Gastroesophageal sphincter (tissue), 3 donors: ENCODE measurements around the gene PCYT1B.

ENCODE experiments used
- CTCF ChIP-seq, 4 experiments: fragments of 200-600 bp in 2 of 4; fragments of 450-650 bp in 2 of 4; sonication (generic) in 1 of 4; IDR thresholded peaks; one replicate each; pipeline ENCODE4 v1.5.1; 2017 to 2019; ENCODE audit warnings: antibody characterized with exemption in 4 of 4, mild to moderate bottlenecking in 2 of 4, moderate library complexity in 2 of 4
- EP300 ChIP-seq: sonication (generic); formaldehyde crosslinking; IDR thresholded peaks from one replicate; pipeline ENCODE4 v1.6.1; 2017; ENCODE audit warnings: antibody characterized with exemption, mild to moderate bottlenecking
- POLR2A ChIP-seq, 2 donors: fragments of 450-650 bp; IDR thresholded peaks; one replicate each; pipeline ENCODE4 v1.6.1; 2017; ENCODE audit warnings: antibody characterized with exemption in 2 of 2, mild to moderate bottlenecking in 2 of 2, moderate library complexity in 1 of 2
- POLR2AphosphoS5 ChIP-seq: sonication (generic); formaldehyde crosslinking; IDR thresholded peaks from one replicate; pipeline ENCODE4 v1.6.1; 2017; ENCODE audit warnings: antibody characterized with exemption

- TF ChIP-seq CTCF (IDR thresholded peaks at IDR 0.05) (no peak), POLR2A (IDR thresholded peaks at IDR 0.05) (no peak), POLR2AphosphoS5 (no peak), EP300 (no peak)
These were observed 383 bp downstream of the PCYT1B start for GRCh38 chrX:24646745-24647182.
